ENCODE measurements around the gene AGFG2.

DNA sequence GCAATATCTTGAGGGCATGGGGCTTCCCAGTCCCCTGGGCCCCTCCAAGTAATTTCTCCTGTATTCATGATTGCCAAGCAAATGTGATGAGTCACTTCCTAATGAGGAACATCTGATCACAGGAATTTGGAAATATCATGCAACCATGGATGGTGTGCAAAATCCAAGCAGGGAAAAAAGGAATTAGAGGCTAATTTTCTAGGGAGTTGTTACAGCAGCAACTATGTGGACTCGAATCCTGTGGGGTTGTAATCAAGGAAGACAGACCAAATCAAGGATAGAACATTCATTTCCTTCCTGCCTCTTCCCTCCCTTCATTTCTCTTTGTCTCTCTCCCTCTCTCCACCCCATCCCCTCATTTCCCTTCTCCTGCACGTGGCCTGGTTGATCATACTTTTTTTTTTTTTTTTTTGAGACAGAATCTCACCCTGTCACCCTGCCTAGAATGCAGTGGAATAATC lies 23.9 kb upstream of the AGFG2 start:
- TF ChIP-seq, protein P1, sequence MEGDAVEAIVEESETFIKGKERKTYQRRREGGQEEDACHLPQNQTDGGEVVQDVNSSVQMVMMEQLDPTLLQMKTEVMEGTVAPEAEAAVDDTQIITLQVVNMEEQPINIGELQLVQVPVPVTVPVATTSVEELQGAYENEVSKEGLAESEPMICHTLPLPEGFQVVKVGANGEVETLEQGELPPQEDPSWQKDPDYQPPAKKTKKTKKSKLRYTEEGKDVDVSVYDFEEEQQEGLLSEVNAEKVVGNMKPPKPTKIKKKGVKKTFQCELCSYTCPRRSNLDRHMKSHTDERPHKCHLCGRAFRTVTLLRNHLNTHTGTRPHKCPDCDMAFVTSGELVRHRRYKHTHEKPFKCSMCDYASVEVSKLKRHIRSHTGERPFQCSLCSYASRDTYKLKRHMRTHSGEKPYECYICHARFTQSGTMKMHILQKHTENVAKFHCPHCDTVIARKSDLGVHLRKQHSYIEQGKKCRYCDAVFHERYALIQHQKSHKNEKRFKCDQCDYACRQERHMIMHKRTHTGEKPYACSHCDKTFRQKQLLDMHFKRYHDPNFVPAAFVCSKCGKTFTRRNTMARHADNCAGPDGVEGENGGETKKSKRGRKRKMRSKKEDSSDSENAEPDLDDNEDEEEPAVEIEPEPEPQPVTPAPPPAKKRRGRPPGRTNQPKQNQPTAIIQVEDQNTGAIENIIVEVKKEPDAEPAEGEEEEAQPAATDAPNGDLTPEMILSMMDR (IDR thresholded peaks at IDR 0.05) = no peak
- TF ChIP-seq POLR2A (IDR thresholded peaks at IDR 0.05) = no peak
